Neural progenitor cell (in vitro differentiated cells): ENCODE measurements around the gene ASAP2. TPM values are rescaled to one million over a fixed set of nuclear protein-coding genes. Genes with fewer than 3 reads are reported as not detected.

Experiments used
- DNase-seq: peaks from one replicate; pipeline ENCODE4 v3.0.0-alpha.2; 2016; ENCODE audit warnings: low spot score
- H2AFZ ChIP-seq: fragments of 200-600 bp; sonication (generic); replicated peaks from 2 replicates; pipeline ENCODE4 v1.6.1; 2016; ENCODE audit warnings: antibody characterized with exemption
- H3F3A ChIP-seq: fragments of 200-600 bp; sonication (generic); 2 replicates; pipeline ENCODE4 v1.6.1; 2016; ENCODE audit warnings: antibody characterized with exemption, low read depth
- H3K27ac ChIP-seq: fragments of 200-600 bp; sonication (generic); 2 replicates; pipeline ENCODE4 v1.5.1; 2016; ENCODE audit warnings: mild to moderate bottlenecking
- H3K27me3 ChIP-seq: fragments of 200-600 bp; sonication (generic); 2 replicates; pipeline ENCODE4 v1.6.1; 2016; ENCODE audit warnings: mild to moderate bottlenecking, moderate library complexity
- H3K36me3 ChIP-seq: fragments of 200-600 bp; sonication (generic); 2 replicates; pipeline ENCODE4 v1.5.1; 2016
- H3K4me1 ChIP-seq: fragments of 200-600 bp; sonication (generic); 2 replicates; pipeline ENCODE4 v1.6.1; 2016; ENCODE audit warnings: mixed run types
- H3K4me2 ChIP-seq: fragments of 200-600 bp; sonication (generic); 2 replicates; pipeline ENCODE4 v1.6.1; 2016
- H3K4me3 ChIP-seq: fragments of 200-600 bp; sonication (generic); 2 replicates; pipeline ENCODE4 v1.5.1; 2016
- H3K79me2 ChIP-seq: fragments of 200-600 bp; sonication (generic); 2 replicates; pipeline ENCODE4 v1.6.1; 2016; ENCODE audit warnings: low read depth
- H3K9ac ChIP-seq: fragments of 200-600 bp; sonication (generic); 2 replicates; pipeline ENCODE4 v1.6.1; 2016
- H3K9me3 ChIP-seq: fragments of 200-600 bp; sonication (generic); 2 replicates; pipeline ENCODE4 v1.5.1; 2016; ENCODE audit warnings: low read depth
- H4K20me1 ChIP-seq: fragments of 200-600 bp; sonication (generic); 2 replicates; pipeline ENCODE4 v1.6.1; 2016; ENCODE audit warnings: low read depth
- H3K27ac Mint-ChIP-seq: 3 replicates; pipeline ENCODE4 v1.8.0; 2021; ENCODE audit warnings: mixed read lengths
- H3K27me3 Mint-ChIP-seq: 2 replicates; pipeline ENCODE4 v1.8.0; 2022; ENCODE audit warnings: low read depth, mild to moderate bottlenecking, inconsistent platforms, moderate library complexity, mixed read lengths; ENCODE audit not compliant: insufficient read depth
- H3K36me3 Mint-ChIP-seq: 3 replicates; pipeline ENCODE4 v1.8.0; 2021; ENCODE audit warnings: mixed read lengths
- H3K4me1 Mint-ChIP-seq: 3 replicates; pipeline ENCODE4 v1.8.0; 2021; ENCODE audit warnings: mixed read lengths
- H3K4me3 Mint-ChIP-seq: 3 replicates; pipeline ENCODE4 v1.8.0; 2021; ENCODE audit warnings: mild to moderate bottlenecking, moderate library complexity, mixed read lengths
- H3K9me3 Mint-ChIP-seq: 3 replicates; pipeline ENCODE4 v1.8.0; 2020; ENCODE audit warnings: mixed read lengths
- CTCF ChIP-seq: fragments of 200-600 bp; sonication (generic); IDR thresholded peaks from 2 replicates; pipeline ENCODE4 v1.5.1; 2017; ENCODE audit warnings: antibody characterized with exemption, mild to moderate bottlenecking
- EZH2 ChIP-seq: fragments of 200-600 bp; sonication (generic); IDR thresholded peaks from 2 replicates; pipeline ENCODE4 v1.6.1; 2017; ENCODE audit warnings: antibody characterized with exemption, mild to moderate bottlenecking, moderate library complexity
- EZH2phosphoT487 ChIP-seq: fragments of 200-600 bp; sonication (generic); IDR thresholded peaks from 2 replicates; pipeline ENCODE4 v1.6.1; 2017; ENCODE audit warnings: antibody characterized with exemption
- total RNA-seq: library from RNA; depleted of rRNA; stranded (reverse); fragments of >200 nt; gene quantifications from 2 replicates; pipeline ENCODE4 v1.2.3, GENCODE V29; 2015; ENCODE audit warnings: low replicate concordance

Gene ASAP2
- total RNA-seq, 1 donor from 2014 or later: 31.7 TPM

GRCh38 chr2:9199716-9200632, 6.6 kb upstream of the ASAP2 start:
- H2AFZ ChIP-seq: no peak overlapping the region
- H3K36me3 Mint-ChIP-seq: no peaks in the 10 kb centered on the region
- no peaks in the 10 kb centered on the region for H3F3A ChIP-seq
- H3K9me3 Mint-ChIP-seq: no peaks in the 10 kb centered on the region
- no peaks in the 10 kb centered on the region for H3K4me1 ChIP-seq
- H3K27me3 Mint-ChIP-seq: peaks cover 7% of the 10 kb centered on the region
- H3K4me3 ChIP-seq: no peak overlapping the region
- no peak overlapping the region for H3K9ac ChIP-seq
- no peaks in the 10 kb centered on the region for H3K36me3 ChIP-seq
- H3K79me2 ChIP-seq: no peaks in the 10 kb centered on the region
- no peaks in the 10 kb centered on the region for H4K20me1 ChIP-seq
- peaks cover 16% of the 10 kb centered on the region for H3K27me3 ChIP-seq
- peaks cover 20% of the 10 kb centered on the region for H3K4me1 Mint-ChIP-seq
- no peak overlapping the region for H3K4me2 ChIP-seq
- H3K27ac Mint-ChIP-seq: peak overlapping the region; percentile 8
- no peaks in the 10 kb centered on the region for H3K9me3 ChIP-seq
- no peak overlapping the region for H3K27ac ChIP-seq
- no peak overlapping the region for H3K4me3 Mint-ChIP-seq
- TF ChIP-seq EZH2 (no peak), EZH2phosphoT487 (no peak), CTCF (no peak)
- DNase-seq: no peak

GRCh38 chr2:9200633-9201015, 6.0 kb upstream of the ASAP2 start:
- H3K9me3 Mint-ChIP-seq: no peaks in the 10 kb centered on the region
- no peak overlapping the region for H2AFZ ChIP-seq
- peaks cover 27% of the 10 kb centered on the region for H3K4me1 Mint-ChIP-seq
- H3K4me3 Mint-ChIP-seq: no peak overlapping the region
- no peak for TF ChIP-seq EZH2phosphoT487
- TF ChIP-seq CTCF: no peak
- no peak for TF ChIP-seq EZH2
- H3K36me3 Mint-ChIP-seq: no peaks in the 10 kb centered on the region
- no peak overlapping the region for H3K4me2 ChIP-seq
- no peaks in the 10 kb centered on the region for H3K36me3 ChIP-seq
- no peaks in the 10 kb centered on the region for H3K79me2 ChIP-seq
- no peak overlapping the region for H3K9ac ChIP-seq
- H3K9me3 ChIP-seq: no peaks in the 10 kb centered on the region
- no peaks in the 10 kb centered on the region for H4K20me1 ChIP-seq
- peaks cover 9% of the 10 kb centered on the region for H3K27me3 Mint-ChIP-seq
- H3K27me3 ChIP-seq: peaks cover 23% of the 10 kb centered on the region
- H3K27ac Mint-ChIP-seq: peak overlapping the region; percentile 8
- no peak overlapping the region for H3K27ac ChIP-seq
- H3F3A ChIP-seq: peaks cover 5% of the 10 kb centered on the region
- DNase-seq: no peak
- no peak overlapping the region for H3K4me3 ChIP-seq
- peaks cover 3% of the 10 kb centered on the region for H3K4me1 ChIP-seq

GRCh38 chr2:9201185-9201891, 5.3 kb upstream of the ASAP2 start:
- TF ChIP-seq EZH2 (no peak), EZH2phosphoT487 (no peak), CTCF (no peak)
- Histone ChIP-seq H3K4me2 (no peak overlapping the region), H3K79me2 (no peaks in the 10 kb centered on the region), H3K4me1 (peaks cover 6% of the 10 kb centered on the region), H3K27me3 (peaks cover 28% of the 10 kb centered on the region), H3K9ac (no peak overlapping the region), H4K20me1 (no peaks in the 10 kb centered on the region), H3K9me3 (no peaks in the 10 kb centered on the region), H3K36me3 (no peaks in the 10 kb centered on the region), H3K27ac (no peak overlapping the region), H3F3A (peaks cover 10% of the 10 kb centered on the region), H2AFZ (no peak overlapping the region), H3K4me3 (no peak overlapping the region)
- no peaks in the 10 kb centered on the region for H3K9me3 Mint-ChIP-seq
- DNase-seq: no peak
- H3K4me1 Mint-ChIP-seq: peaks cover 30% of the 10 kb centered on the region
- H3K4me3 Mint-ChIP-seq: no peak overlapping the region
- H3K27ac Mint-ChIP-seq: no peak overlapping the region
- peaks cover 13% of the 10 kb centered on the region for H3K27me3 Mint-ChIP-seq
- H3K36me3 Mint-ChIP-seq: no peaks in the 10 kb centered on the region
